Measurements from ENCODE around the gene HBG1.

HBG1 gene

GRCh38 chr11:5284637-5285036, 35.0 kb upstream of the HBG1 start:
- no peak for ATAC-seq
- TF ChIP-seq PPARA (CRISPR knock-in tag; IDR thresholded peaks at IDR 0.05; ENCODE audit: borderline replicate concordance) (no peak), ZNF8 (CRISPR knock-in tag; IDR thresholded peaks at IDR 0.05) (no peak), BACH2 (CRISPR knock-in tag; IDR thresholded peaks at IDR 0.05; ENCODE audit: borderline replicate concordance) (no peak), PATZ1 (CRISPR knock-in tag; IDR thresholded peaks at IDR 0.05; ENCODE audit: borderline replicate concordance) (no peak), ISL1 (CRISPR knock-in tag; IDR thresholded peaks at IDR 0.05) (no peak), CSDC2 (CRISPR knock-in tag; IDR thresholded peaks at IDR 0.05) (no peak), ZNF565 (CRISPR knock-in tag; conservative IDR thresholded peaks at IDR 0.05; ENCODE audit: low read depth) (no peak), OSR1 (CRISPR knock-in tag; IDR thresholded peaks at IDR 0.05) (no peak)

GRCh38 chr11:5283882-5284281, 34.2 kb upstream of the HBG1 start:
- TF ChIP-seq CSRNP3 (CRISPR knock-in tag; IDR thresholded peaks at IDR 0.05) (no peak), TCF4 (CRISPR knock-in tag; IDR thresholded peaks at IDR 0.05; ENCODE audit: borderline replicate concordance) (no peak), CSDC2 (CRISPR knock-in tag; IDR thresholded peaks at IDR 0.05) (no peak), PPARA (CRISPR knock-in tag; IDR thresholded peaks at IDR 0.05; ENCODE audit: borderline replicate concordance) (no peak), PATZ1 (CRISPR knock-in tag; IDR thresholded peaks at IDR 0.05; ENCODE audit: borderline replicate concordance) (no peak), ZNF70 (CRISPR knock-in tag; IDR thresholded peaks at IDR 0.05) (no peak), RARB (CRISPR knock-in tag; IDR thresholded peaks at IDR 0.05) (no peak), POU6F1 (CRISPR knock-in tag; IDR thresholded peaks at IDR 0.05; ENCODE audit: borderline replicate concordance, low read depth) (no peak)
- ATAC-seq, result no peak

GRCh38 chr11:5283086-5283485, 33.4 kb upstream of the HBG1 start:
- ATAC-seq, result no peak
- TF ChIP-seq CSRNP3 (CRISPR knock-in tag; IDR thresholded peaks at IDR 0.05) (no peak), ZNF8 (CRISPR knock-in tag; IDR thresholded peaks at IDR 0.05) (no peak), TCF4 (CRISPR knock-in tag; IDR thresholded peaks at IDR 0.05; ENCODE audit: borderline replicate concordance) (no peak), OSR1 (CRISPR knock-in tag; IDR thresholded peaks at IDR 0.05) (no peak), ZC3H10 (CRISPR knock-in tag; IDR thresholded peaks at IDR 0.05) (no peak), RARB (CRISPR knock-in tag; IDR thresholded peaks at IDR 0.05) (no peak), ARNTL (CRISPR knock-in tag; IDR thresholded peaks at IDR 0.05; ENCODE audit: borderline replicate concordance, low read depth) (no peak), CSDC2 (CRISPR knock-in tag; IDR thresholded peaks at IDR 0.05) (no peak), SNAI2 (CRISPR knock-in tag; IDR thresholded peaks at IDR 0.05) (no peak), ZFP3 (CRISPR knock-in tag; IDR thresholded peaks at IDR 0.05) (no peak), ISL1 (CRISPR knock-in tag; IDR thresholded peaks at IDR 0.05) (no peak)

GRCh38 chr11:5282628-5283027, 33.0 kb upstream of the HBG1 start:
- no peak for TF ChIP-seq ARNTL (CRISPR knock-in tag; IDR thresholded peaks at IDR 0.05; ENCODE audit: borderline replicate concordance, low read depth)
- ATAC-seq, result no peak

GRCh38 chr11:5281596-5281995, 31.9 kb upstream of the HBG1 start:
- no peak for ATAC-seq
- TF ChIP-seq ZNF8 (CRISPR knock-in tag; IDR thresholded peaks at IDR 0.05) (no peak), ISL1 (CRISPR knock-in tag; IDR thresholded peaks at IDR 0.05) (no peak), TCF4 (CRISPR knock-in tag; IDR thresholded peaks at IDR 0.05; ENCODE audit: borderline replicate concordance) (no peak), OSR1 (CRISPR knock-in tag; IDR thresholded peaks at IDR 0.05) (no peak), GLIS3 (CRISPR knock-in tag; IDR thresholded peaks at IDR 0.05) (no peak), TOX (CRISPR knock-in tag; IDR thresholded peaks at IDR 0.05; ENCODE audit: borderline replicate concordance) (no peak), CREB5 (CRISPR knock-in tag; IDR thresholded peaks at IDR 0.05; ENCODE audit: low read depth) (no peak)

All from SK-N-SH treated with all-trans-retinoic acid at 6 μM for 48 hours (cell line).